ENCODE measurements around the gene SPRR4.
A peak's percentile ranks its signal among the peaks of the same experiment; 100 is the strongest.

The SPRR4 gene, protein sequence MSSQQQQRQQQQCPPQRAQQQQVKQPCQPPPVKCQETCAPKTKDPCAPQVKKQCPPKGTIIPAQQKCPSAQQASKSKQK

DNA sequence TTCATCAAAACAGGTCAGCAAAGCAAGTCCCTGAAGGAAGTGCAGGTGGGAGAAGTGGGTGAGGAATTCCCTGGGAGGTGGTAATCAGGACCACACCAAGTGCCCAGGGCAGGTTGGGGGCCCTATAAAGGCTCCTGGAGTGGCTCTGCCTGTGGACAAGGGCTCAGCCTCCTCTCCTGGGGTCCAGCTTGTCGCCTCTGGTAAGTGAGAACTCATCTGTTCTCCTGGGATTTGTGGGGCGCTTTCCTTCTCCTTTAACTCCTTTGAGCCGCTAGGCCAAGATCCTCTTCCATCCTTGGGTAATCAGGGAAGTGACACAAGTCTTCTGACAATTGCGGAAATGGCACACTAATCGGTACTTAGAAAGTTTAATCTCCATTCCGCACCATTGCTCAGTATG, at the start of gene SPRR4:
TSS of gene SPRR4 (plus strand) at position 154 of the 400 bp plus-strand sequence. CDS start 1,243 bp downstream, outside the sequence.
- DNase-seq: no peak

DNA sequence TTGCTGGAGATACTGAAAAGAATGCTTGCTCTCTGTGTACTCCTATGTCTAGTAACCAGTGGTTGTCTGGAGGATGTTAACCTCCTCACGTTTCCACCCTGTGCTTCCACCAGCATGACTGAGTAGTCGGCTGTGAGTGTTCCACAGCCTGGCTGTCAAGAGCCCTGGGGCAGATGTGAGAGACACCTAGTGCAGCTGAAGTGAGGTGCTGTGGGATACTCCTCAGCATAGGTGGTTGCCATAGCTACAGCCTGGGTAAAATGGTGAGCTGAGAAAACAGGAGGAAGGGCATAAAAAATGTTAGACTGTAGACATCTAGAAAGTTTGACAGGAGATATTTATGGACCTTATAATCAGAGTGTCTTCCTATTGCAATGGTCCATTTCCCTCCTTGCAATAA, 46.3 kb upstream of the SPRR4 start:
- DNase-seq: no peak

DNA sequence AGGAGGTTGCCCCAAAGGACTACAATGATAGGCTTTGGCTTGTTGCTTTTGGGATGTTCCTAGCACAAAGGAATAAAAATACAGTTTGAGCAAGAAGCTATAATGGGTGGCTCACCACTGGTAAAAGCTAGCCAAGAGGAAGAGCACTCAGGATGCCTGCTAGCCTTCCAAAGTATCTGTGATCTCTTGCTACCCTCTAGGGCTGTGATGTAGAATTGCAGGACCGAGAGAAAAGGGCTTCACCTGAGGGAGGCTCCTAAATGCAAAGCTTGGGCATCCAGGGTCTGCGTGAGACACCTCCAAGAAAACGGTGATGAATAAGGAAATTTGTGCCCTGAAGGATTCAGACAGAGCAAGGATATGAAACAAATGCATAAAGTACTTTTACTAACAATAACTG, 44.4 kb upstream of the SPRR4 start:
- DNase-seq: peak; percentile 27

DNA sequence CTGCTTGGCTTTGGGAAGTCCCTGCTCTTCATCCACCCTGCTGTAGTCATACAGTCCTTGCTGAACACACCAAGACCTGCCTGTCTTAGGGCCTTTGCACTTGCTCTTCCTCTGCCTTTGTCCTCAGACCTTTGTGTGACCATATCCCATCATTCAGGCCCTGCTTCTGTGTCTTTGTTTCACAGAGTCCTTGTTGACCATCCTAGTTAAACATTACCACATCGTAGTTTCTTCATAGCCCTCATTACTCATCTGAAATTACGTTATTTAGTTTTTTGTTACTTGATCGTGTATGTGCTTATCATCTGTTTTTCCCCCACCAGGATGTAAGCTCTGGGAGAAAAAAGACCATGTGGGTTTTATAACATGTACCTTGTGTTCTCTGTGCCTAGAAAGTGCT, 41.8 kb upstream of the SPRR4 start:
- DNase-seq: no peak

DNA sequence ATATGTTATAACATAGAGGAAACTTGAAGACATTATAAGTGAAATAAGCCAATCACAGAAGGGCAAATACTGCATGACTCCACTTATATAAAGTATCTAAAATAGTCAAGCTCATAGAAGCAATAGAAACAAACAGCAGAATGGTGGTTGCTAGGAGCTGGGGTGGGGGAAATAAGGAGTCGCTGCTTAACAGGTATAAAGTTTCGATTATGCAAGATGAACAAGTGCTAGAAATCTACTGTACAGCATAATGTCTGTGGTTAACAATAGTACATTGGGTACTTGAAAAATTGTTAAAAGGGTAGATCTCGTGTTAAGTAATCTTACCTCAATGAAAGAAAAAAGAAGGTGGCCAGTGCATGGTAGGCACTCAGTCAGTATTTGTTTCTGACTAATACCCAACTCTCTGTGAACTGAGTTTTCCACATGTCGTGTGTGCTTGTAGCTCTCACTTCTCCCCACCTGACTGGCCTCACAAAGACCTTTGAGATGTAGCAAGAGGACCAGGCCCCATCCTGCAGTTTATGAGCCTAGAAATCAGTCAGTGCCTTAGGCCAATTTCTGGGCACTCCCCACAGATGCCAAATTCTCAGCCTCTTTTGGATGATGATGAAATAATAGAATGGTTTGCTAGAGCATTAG, 38.2 kb upstream of the SPRR4 start:
- DNase-seq: no peak

DNA sequence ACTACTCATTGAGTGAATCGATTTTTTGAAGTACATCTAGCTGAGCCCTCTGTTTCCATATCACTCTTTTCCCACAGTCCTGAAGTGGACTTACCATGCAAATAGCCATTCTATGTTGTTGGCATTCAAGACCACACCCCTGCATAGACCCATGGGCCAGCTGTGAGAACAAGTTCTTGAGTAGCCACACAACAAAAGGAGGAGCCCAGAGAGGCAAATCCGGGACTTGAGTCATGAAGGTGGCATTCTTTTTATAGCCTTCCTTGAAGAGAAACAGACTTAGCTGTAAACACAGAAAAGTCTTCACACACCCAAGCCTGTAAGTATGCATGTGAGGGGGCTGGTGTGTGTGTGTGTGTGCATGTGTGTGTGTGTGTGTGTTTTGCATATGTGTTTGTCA, 37.3 kb upstream of the SPRR4 start:
- no peak for DNase-seq

DNA sequence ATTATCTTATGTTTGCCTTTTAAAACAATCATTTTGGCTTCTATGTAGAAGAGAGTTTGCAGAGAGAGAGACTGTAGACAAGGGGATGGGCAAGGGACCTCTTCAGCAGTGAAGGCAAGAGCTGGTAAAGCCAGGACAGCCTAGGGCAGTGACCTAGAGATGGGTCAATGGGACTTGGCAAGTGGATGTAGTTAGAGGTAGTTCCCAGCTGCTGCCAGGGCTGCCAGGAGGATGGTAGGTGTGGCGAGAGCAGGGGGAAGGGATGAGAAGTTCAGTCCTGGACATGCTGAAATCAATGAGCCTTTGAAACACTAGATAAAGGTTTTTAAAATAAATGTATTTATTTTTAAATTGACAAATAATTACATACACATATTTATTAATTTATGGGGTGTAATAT, 29.8 kb upstream of the SPRR4 start:
- DNase-seq: no peak

DNA sequence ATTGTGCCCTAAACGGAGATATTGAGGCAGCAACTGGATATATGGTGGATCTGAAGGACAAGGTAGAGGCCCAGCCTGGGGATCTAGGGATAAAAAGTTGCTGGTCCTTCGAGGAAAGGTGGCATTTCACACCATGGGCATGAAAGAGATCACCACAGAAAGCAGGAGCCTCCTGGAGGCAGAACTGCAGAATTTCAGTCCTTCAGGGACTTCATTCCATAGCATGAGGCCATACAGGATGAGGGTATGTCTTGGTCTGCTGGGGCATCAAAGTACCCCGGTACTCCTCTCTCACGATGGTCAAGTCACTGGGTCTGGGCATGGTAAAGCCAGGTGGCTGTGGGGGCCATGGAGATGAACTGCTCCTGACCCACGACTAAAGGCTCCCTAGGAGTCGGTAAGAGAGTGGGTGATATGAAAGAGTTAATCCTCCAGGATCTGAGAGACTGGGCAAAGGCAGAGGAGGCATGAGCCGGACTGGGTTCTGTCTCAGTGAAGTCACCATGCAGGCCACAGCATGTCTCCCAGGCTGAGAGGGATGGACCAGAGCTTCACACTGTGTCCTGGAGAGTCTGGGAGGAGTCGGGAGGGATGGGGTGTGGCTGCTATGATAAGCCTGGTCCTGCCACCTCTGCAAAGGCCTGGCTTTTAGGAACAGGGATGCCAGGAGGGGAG, 29.3 kb upstream of the SPRR4 start:
- DNase-seq: no peak

DNA sequence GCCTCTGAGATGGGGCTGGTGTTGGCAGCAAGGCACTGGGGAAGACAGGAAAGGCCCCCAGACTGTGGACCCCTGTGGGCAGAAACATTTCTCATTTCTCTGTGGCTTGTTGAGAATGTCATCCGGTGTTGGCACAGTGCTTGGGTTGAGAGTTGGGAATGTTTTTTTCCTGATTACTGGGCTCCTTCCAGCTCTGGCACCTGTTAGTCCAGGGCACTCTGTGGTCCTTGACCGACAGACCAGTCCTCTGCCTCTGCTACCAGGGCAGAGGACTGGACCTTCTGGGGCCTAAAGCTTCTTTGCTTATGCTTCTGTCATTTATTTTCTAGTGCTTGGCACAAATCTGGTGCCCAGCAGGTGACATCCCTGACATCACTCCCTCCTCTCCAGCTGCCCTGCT, 28.3 kb upstream of the SPRR4 start:
- no peak for DNase-seq

DNA sequence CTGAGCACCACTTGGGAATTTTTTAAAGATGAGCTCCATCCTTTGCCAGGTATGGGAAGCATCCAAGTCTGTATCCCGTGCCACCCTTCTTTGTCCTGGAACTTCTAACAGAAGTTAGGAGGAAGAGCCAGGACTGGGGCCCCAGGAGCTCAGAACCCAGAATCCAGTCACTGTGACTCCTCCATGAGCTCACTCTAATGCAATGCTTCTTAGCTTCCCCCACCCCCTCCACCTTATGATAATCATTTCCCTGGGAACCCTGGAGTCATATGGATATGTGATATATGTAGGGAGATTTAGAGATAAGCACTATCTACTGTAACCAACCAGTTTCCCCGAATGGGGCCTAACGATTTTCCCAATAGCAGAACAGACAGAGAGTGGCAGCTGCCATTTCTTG, 24.2 kb upstream of the SPRR4 start:
- no peak for DNase-seq

DNA sequence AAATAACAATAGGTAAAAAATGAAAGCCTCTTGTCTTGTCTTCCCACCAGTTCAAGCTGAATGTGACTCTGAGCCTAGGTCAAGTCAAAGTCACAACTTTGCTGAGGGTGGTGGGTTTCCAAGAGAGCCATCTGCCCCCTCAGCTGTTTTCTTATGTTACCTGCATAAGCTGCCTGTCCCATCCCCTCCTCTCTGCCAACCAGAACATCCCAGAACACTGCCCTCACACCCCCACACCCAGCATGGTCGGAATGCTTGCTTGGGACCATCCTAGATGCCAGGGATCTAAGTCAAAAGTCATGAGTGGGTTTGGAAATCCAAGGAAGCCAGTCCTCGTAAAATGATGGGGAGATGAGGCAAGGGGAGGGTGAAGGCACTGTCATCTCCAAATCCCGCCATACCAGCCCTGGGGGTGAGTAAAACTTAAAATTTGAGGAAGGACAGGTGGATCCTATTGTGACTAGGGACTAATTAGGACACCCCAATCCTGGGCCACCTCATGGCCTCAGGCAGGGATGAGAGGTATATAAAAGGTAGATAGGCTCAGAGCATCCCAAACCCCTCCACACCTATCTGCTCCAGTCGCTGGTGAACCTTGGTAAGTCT, 23.7 kb upstream of the SPRR4 start, which contains the start of gene SPRR5:
TSS of gene SPRR5 (plus strand) at position 556 of the 606 bp plus-strand sequence. CDS start 1,349 bp downstream, outside the sequence.
- no peak for DNase-seq

DNA sequence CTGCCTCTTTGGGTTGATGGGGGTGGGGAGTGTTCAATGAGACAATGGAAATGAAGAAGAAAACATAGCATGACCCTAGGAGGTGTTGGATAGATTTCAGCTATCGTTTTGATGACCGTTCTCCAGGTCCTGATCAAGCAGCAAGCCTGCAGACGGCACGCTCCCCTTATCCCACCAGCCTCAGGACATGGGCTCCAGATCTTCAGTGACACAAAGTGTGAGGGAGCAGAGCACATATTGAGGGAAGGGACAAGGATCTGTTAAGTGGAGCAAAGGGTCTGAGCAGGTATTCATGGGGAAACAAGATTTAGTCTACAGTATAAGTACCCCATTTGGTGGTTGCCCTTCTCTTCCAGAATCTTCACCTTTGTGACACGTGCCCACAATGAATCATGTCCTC, 18.7 kb upstream of the SPRR4 start:
- DNase-seq: no peak

DNA sequence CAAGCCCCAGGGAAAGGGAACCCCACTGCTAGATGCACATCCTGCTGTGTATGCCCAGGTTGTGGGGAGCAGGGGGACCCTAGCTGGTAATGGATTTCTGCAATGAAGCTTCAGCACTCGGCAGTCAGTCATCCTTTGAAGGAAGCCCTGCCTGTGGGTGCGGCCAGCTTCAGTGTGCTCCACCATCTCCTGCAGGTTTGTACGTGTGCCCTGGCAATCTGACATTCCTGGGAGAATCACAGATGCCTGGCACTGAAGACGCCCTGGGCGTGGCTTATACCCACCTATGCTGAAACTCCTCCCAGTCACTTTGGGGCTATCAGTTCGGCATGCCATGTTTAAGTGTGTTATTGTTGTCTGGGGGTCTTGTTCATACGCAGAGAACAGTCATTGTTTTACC, 16.7 kb upstream of the SPRR4 start:
- DNase-seq: no peak

DNA sequence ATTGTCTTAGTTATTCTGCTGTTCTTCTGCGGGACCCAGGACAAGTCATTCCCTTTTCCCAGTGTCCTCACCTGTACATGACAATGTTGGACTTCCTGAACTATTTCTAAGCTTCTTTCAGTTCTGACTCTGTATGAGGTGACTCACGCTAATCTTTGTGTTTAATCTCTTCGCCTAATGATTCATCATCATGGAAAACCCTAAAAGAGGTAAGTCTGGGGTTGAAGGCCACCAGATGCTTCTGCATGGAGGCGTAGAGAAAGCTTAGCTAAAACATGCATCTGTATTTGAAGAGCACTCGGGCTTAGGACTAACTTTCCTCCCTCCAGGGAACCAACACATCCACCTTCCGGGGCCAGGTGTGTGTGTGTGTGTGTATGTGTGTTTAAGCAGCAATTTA, 16.0 kb upstream of the SPRR4 start:
- no peak for DNase-seq

DNA sequence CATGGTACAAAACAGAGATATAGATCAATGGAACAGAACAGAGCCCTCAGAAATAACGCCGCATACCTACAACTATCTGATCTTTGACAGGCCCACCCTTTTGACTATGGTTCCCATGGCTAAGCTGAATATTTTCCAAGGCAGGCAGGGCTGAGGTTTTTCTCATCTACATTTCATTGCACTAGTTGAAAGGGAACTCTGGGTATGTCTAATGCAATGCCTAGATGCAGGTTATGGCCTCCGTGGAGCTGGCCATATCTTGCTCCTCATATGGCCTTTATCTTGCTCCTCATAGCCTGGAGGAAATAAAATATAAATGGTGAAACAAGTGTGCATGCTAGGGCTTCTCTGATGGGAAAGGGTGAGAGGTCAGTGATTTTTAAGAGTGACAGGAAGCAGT, 12.9 kb upstream of the SPRR4 start:
- no peak for DNase-seq

DNA sequence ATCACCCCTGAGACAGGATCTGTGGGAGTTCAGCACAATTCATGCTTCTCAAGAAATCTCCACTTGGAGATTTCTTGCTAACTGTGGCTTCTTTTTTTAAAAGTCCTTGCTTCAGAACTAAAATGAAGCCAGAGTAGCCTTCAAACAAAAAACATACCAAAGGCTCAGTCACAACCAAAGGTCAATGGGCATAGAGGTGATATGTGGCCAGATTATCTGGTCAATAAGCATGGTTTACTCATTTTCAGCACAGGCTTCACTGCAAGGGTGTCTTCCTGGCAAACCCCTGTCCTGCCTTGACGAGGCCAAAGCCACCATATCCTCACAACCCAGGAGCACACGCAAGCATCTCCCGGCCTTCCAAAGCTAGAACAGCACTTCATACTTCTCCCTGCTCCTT, 11.2 kb upstream of the SPRR4 start:
- DNase-seq: no peak

DNA sequence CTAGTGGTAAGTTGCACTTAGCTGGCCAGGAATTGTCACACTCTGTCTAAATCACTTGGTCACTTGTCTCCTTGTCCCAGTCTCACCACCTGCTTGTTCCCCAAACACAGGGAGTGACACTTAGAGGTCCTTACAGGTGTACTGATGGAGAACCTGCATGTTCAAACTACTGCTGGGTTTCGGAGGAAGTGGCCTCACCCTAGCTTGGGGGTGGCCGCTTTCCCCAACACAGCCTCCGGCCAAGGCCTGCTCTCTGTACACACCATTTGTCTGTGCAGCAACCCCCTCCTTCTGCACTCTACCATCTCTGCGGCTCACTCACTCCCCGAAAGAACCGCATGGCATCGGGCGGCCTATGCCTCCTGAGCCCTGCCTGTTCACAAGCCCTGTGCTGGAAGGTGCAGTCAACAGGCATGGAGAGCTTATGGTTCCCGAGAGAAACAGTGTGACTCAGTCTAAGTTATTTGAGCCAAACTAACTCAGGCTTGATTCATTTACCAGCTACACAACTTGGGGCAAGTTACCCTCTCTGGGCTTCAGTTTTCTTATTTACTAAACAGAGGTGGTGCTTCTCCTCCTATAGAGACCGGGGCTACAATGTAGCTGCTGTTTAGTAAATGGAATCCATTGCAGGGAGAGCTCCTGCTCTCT, 10.5 kb upstream of the SPRR4 start:
- DNase-seq: no peak

DNA sequence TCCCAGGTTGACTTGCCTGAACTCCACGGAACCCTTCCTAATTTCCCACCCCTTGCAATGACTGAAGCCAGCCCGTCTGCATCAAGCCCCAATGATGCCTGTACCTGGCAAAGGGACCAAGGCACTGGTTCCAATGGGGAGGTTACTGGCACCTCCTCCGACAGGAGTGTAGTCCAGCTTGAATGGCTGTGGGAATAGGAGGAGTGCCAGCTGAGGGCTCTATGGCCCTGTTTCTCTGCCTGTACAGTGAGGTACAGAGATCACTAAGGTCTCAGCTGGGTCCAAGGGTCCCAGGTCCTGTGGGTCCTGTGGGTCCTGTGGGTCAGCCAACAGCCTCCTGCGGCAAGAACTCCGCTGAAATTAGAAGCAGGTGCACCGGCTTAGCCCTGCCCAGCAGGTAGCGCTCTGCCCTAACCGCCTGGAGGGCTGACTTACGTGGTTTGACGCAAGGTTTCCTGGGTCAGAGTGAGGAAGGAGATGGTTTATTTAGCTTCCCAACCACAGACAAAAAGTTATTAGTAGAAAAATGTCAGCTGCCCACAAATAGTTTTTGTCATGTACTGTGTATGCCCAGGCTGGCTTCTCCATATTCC, 9.9 kb upstream of the SPRR4 start:
- no peak for DNase-seq

DNA sequence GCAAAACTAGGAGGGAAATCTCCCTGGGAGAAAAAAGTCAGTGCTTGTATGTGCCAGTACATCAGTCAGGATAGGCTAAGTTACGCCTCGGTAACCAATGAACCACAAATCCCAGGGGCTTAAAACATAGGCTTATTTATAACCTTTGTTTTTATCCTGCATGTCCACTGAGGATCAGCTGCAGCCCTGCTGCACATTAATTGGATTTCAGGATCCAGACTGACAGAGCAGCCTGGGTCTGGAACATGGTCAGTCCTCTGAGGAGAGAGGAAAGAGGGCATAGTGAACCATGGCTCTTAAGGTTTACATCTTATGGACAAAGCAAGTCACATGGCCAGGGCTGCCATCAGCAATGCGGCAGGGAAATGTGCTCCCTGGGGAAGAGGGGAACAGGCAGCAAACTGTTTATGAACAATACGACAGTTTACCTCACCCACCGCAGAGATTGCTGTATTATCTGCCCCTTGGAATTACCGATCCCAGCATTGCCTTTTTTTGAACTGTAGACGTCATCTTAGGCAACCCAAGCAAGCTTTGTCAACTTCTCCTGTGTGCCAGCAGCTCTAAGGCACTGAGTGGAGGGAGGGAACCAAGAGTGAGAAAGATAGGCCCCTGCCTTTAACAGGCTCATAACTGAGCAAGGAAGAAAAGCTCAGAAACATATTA, 9.1 kb upstream of the SPRR4 start:
- DNase-seq: no peak

DNA sequence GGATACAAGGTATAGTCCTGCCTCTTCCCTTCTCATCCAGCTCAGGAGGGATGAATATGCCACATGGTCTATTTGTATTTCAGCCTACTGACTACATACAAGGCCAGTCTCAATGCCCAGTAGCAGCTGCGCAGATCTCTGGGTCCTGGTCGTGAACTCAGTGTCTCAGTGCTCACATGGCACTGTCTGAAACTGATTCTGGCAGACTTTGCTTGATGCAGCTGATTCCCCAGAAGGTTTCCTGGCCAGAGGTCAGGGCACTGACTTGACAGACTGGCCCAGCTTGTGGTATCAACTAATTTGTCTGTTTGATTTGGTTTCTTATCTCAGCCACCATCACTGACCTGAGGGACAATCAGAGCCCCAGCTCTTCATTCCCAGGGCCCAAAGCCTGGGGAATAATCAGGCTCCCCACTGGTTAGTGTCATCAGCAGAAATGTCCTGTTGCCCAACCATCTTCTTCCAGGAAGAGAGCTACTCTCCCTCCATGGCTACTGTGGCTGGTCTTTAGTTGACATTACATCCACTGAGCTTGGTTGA, 7.5 kb upstream of the SPRR4 start:
- no peak for DNase-seq

DNA sequence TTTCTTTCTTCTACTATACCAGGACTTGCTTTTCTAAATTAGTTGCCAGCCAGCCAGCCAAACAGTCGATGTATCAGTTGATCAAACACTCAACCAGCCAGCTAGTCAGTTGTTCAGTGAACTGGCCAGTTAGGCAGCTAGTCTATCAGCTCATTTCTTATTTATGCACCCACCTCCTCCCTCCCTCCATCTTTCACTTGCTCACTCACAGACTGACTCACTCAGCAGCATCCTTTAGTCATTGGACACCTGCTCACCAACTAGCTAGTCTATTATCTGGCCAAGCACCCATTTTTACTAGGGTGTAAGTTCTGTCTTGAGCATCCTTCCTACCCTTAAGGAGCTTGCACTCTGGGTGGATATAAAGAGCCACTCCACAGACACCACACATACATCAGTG, 5.9 kb upstream of the SPRR4 start:
- DNase-seq: no peak

DNA sequence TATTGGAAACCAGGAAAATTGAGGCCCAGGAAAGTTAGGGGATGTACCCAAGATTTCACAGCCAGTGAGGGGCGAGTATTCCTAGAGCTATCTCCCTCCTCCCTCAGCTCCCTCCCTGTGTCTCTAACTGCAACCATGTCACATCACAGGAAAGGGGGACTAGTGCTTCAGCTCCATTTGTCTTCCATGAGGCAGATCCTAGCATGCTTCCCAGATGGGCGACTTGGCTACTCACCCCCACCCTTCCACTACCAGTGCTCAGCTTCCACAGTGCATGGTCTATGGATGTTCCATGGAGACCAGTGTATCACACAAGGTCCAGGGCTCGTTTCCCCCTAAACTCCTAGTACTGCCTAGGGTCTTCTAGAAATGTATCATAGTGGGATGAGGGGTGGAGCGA, 4.6 kb upstream of the SPRR4 start:
- DNase-seq: no peak

DNA sequence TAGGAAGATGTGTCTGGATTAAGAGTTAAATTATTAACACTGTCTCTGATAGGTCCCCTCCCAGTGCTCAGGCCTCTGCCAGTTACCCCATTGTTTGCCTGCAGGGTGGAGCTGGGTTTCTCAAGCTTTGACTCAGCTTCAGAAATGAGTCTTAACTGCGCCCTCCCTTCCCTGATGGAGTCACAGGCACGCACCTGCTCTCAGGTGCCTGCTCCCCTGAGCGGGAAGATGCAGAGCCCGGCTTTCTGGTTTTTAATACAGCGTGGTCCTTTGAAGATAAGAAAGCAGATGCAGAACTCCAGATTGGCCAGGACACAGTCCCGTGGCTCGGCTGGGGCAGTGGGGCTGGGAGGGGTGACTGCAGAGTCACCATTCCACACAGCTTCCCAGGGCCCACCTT, 3.2 kb upstream of the SPRR4 start:
- DNase-seq: no peak
